Muscle of arm (tissue), 12 donors: ENCODE data around the gene TSC22D1. TPM values are rescaled to one million over a fixed set of nuclear protein-coding genes. Genes with fewer than 3 reads are reported as not detected.

Experiments
- DNase-seq: peaks from one replicate; pipeline ENCODE4 v3.0.0-alpha.2; 2013
- polyA plus RNA-seq, 12 donors: library from polyadenylated mRNA; unstranded; fragments of 120-200 nt; gene quantifications; one replicate each; pipeline ENCODE4 v1.2.1, GENCODE V29; 2013; ENCODE audit not compliant: insufficient read length in 12 of 12

The TSC22D1 gene
- polyA plus RNA-seq, 12 donors: 71.7 to 107 (median 85.2) TPM; not detected in 1

GRCh38 chr13:44433863-44434765 lies 142.0 kb downstream of the TSC22D1 start:
- no peak for DNase-seq

- DNase-seq: no peak
Measured at GRCh38 chr13:44432650-44433049, 143.5 kb downstream of the TSC22D1 start.

GRCh38 chr13:44431150-44431549 lies 145.0 kb downstream of the TSC22D1 start:
- DNase-seq: no peak

GRCh38 chr13:44429311-44429710 lies 146.8 kb downstream of the TSC22D1 start:
- no peak for DNase-seq

GRCh38 chr13:44426461-44426860 lies 149.7 kb downstream of the TSC22D1 start:
- DNase-seq: no peak

- no peak for DNase-seq
Measured at GRCh38 chr13:44425815-44426078, 150.4 kb downstream of the TSC22D1 start.

GRCh38 chr13:44425041-44425814 lies 150.9 kb downstream of the TSC22D1 start:
- DNase-seq: no peak

- no peak for DNase-seq
Measured at GRCh38 chr13:44423824-44424223, 152.3 kb downstream of the TSC22D1 start.

GRCh38 chr13:44422755-44423643 lies 153.1 kb downstream of the TSC22D1 start:
- no peak for DNase-seq

- DNase-seq: no peak
Measured at GRCh38 chr13:44421853-44422525, 154.1 kb downstream of the TSC22D1 start.

GRCh38 chr13:44420376-44421220 lies 155.5 kb downstream of the TSC22D1 start:
- no peak for DNase-seq

- DNase-seq: no peak
Measured at GRCh38 chr13:44417876-44418275, 158.3 kb downstream of the TSC22D1 start.

GRCh38 chr13:44417446-44417845 lies 158.7 kb downstream of the TSC22D1 start:
- DNase-seq: no peak

- no peak for DNase-seq
Measured at GRCh38 chr13:44416744-44417143, 159.4 kb downstream of the TSC22D1 start.

- no peak for DNase-seq
Measured at GRCh38 chr13:44416301-44416700, 159.8 kb downstream of the TSC22D1 start.

- no peak for DNase-seq
Measured at GRCh38 chr13:44415815-44416214, 160.3 kb downstream of the TSC22D1 start.

GRCh38 chr13:44414716-44415115 lies 161.4 kb downstream of the TSC22D1 start:
- no peak for DNase-seq

GRCh38 chr13:44413095-44413494 lies 163.0 kb downstream of the TSC22D1 start:
- DNase-seq: no peak

GRCh38 chr13:44412346-44412935 lies 163.7 kb downstream of the TSC22D1 start:
- peak; percentile 27 for DNase-seq

GRCh38 chr13:44411841-44412240 lies 164.3 kb downstream of the TSC22D1 start:
- no peak for DNase-seq
